ENCODE results near the gene MUC12. TPM values are rescaled to one million over a fixed set of nuclear protein-coding genes. Genes with fewer than 3 reads are reported as not detected.
A peak's percentile ranks its signal among the peaks of the same experiment; 100 is the strongest.

Gene MUC12
- total RNA-seq, 1 donor from 2014 or later, result not detected

- Mint-ChIP-seq H3K9me3 (ENCODE audit: unreplicated experiment) (no peaks in the 10 kb centered on the region), H3K27ac (ENCODE audit: unreplicated experiment) (no peak overlapping the region), H3K4me3 (ENCODE audit: unreplicated experiment) (no peak overlapping the region), H3K36me3 (ENCODE audit: unreplicated experiment) (no peaks in the 10 kb centered on the region), H3K27me3 (ENCODE audit: unreplicated experiment) (peaks cover 53% of the 10 kb centered on the region), H3K4me1 (ENCODE audit: unreplicated experiment) (peaks cover 12% of the 10 kb centered on the region)
- TF ChIP-seq, protein P1, sequence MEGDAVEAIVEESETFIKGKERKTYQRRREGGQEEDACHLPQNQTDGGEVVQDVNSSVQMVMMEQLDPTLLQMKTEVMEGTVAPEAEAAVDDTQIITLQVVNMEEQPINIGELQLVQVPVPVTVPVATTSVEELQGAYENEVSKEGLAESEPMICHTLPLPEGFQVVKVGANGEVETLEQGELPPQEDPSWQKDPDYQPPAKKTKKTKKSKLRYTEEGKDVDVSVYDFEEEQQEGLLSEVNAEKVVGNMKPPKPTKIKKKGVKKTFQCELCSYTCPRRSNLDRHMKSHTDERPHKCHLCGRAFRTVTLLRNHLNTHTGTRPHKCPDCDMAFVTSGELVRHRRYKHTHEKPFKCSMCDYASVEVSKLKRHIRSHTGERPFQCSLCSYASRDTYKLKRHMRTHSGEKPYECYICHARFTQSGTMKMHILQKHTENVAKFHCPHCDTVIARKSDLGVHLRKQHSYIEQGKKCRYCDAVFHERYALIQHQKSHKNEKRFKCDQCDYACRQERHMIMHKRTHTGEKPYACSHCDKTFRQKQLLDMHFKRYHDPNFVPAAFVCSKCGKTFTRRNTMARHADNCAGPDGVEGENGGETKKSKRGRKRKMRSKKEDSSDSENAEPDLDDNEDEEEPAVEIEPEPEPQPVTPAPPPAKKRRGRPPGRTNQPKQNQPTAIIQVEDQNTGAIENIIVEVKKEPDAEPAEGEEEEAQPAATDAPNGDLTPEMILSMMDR (IDR thresholded peaks at IDR 0.05), result peak; percentile 79
- peak; percentile 93 for DNase-seq (ENCODE audit: extremely low spot score, unreplicated experiment)
These were observed 3.4 kb upstream of the MUC12 start for GRCh38 chr7:100965723-100966541.

GRCh38 chr7:100966542-100967291 lies 2.6 kb upstream of the MUC12 start:
- Mint-ChIP-seq H3K9me3 (ENCODE audit: unreplicated experiment) (no peaks in the 10 kb centered on the region), H3K27me3 (ENCODE audit: unreplicated experiment) (peaks cover 57% of the 10 kb centered on the region), H3K4me3 (ENCODE audit: unreplicated experiment) (no peak overlapping the region), H3K4me1 (ENCODE audit: unreplicated experiment) (peaks cover 12% of the 10 kb centered on the region), H3K27ac (ENCODE audit: unreplicated experiment) (no peak overlapping the region), H3K36me3 (ENCODE audit: unreplicated experiment) (no peaks in the 10 kb centered on the region)
- TF ChIP-seq, protein P1 (IDR thresholded peaks at IDR 0.05), result no peak
- DNase-seq (ENCODE audit: extremely low spot score, unreplicated experiment), result peak; percentile 86

DNA sequence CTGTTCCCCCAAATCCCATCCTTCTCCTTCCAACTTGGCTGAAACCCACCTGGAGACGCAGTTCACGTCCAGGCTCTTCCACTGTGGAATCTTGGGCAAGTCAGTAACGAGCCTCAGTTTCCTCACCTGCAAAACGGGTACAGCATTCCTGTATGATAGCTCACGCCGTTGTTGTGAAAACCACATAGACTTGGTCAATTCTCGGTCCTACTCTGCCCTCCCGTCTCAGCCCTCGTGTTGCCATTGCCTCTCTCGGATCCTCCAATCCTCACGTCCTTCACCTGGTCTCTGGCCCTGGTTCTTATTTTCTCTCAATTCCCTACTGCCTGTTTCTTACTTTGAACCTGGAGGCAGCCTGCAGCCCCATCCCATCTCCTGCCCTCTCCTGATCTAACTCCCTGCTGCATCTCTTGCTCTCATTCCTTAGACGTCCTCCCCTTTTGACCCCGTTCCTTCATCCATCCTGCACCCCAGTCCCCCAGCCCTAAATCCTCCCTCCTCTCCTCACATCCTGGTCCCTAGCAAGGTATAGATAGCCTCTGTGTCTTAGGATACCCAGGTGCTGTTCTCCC lies 2.0 kb upstream of the MUC12 start:
- DNase-seq (ENCODE audit: extremely low spot score, unreplicated experiment), result no peak
- peaks cover 12% of the 10 kb centered on the region for H3K4me1 Mint-ChIP-seq (ENCODE audit: unreplicated experiment)
- H3K9me3 Mint-ChIP-seq (ENCODE audit: unreplicated experiment), result no peaks in the 10 kb centered on the region
- H3K36me3 Mint-ChIP-seq (ENCODE audit: unreplicated experiment), result no peaks in the 10 kb centered on the region
- H3K27ac Mint-ChIP-seq (ENCODE audit: unreplicated experiment), result no peak overlapping the region
- no peak overlapping the region for H3K4me3 Mint-ChIP-seq (ENCODE audit: unreplicated experiment)
- H3K27me3 Mint-ChIP-seq (ENCODE audit: unreplicated experiment), result peaks cover 60% of the 10 kb centered on the region
- TF ChIP-seq, protein P1 (IDR thresholded peaks at IDR 0.05), result no peak

DNA sequence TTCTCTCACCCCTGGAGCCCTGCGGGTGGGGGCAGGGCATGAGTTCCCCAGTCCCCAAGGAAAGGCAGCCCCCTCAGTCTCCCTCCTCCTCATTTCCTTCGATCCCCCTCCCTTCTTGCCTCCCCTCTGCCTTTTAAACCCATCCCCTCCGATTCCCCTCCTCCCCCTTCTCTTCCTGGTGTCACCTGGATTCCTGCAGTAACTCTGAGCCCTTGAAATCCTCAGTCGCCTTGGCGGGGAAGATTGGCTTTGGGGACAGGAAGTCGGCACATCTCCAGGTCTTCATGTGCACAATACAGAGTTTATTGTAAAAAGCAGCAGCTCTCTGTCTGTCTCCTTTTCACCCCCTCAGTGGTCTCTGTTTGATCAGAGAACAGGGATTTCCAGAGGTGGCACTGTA lies 1.3 kb upstream of the MUC12 start:
- H3K9me3 Mint-ChIP-seq (ENCODE audit: unreplicated experiment), result no peaks in the 10 kb centered on the region
- TF ChIP-seq, protein P1 (IDR thresholded peaks at IDR 0.05), result no peak
- no peak for DNase-seq (ENCODE audit: extremely low spot score, unreplicated experiment)
- no peaks in the 10 kb centered on the region for H3K36me3 Mint-ChIP-seq (ENCODE audit: unreplicated experiment)
- H3K4me1 Mint-ChIP-seq (ENCODE audit: unreplicated experiment), result peaks cover 12% of the 10 kb centered on the region
- H3K27me3 Mint-ChIP-seq (ENCODE audit: unreplicated experiment), result peaks cover 54% of the 10 kb centered on the region
- H3K27ac Mint-ChIP-seq (ENCODE audit: unreplicated experiment), result no peak overlapping the region
- no peak overlapping the region for H3K4me3 Mint-ChIP-seq (ENCODE audit: unreplicated experiment)

DNA sequence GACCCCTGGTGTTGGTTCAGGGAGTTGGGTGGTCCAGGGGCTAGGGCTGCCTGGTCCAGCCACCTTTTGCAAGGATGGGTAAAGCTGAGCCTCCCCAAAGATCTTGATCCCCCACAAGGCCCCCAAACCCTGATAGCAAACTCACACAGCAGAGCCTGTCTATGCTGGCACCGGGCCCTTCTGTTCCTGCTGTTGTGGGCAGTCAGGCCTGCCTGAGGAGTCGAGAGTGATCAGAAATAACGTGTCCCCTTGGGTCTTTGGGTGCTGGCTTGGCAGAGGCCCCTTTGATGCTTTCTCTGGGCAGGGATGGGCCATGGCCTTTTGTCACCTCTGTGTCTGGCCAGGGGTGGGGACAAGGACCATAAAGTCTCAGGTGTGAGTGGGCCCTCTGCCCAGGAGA lies 715 bp upstream of the MUC12 start:
- no peaks in the 10 kb centered on the region for H3K9me3 Mint-ChIP-seq (ENCODE audit: unreplicated experiment)
- TF ChIP-seq, protein P1 (IDR thresholded peaks at IDR 0.05), result no peak
- H3K36me3 Mint-ChIP-seq (ENCODE audit: unreplicated experiment), result no peaks in the 10 kb centered on the region
- H3K27ac Mint-ChIP-seq (ENCODE audit: unreplicated experiment), result no peak overlapping the region
- peaks cover 50% of the 10 kb centered on the region for H3K27me3 Mint-ChIP-seq (ENCODE audit: unreplicated experiment)
- H3K4me3 Mint-ChIP-seq (ENCODE audit: unreplicated experiment), result no peak overlapping the region
- DNase-seq (ENCODE audit: extremely low spot score, unreplicated experiment), result no peak
- peaks cover 12% of the 10 kb centered on the region for H3K4me1 Mint-ChIP-seq (ENCODE audit: unreplicated experiment)
